Activated gamma-delta T cell treated with Interleukin-2 at 50 U/mL for 16 hours (primary cell): ENCODE measurements around the gene NHEJ1.

Experiments used
- DNase-seq: peaks from one replicate; pipeline ENCODE4 v3.0.0-alpha.2; 2020

The NHEJ1 gene

GRCh38 chr2:219027511-219028055 lies 133.0 kb downstream of the NHEJ1 start:
- DNase-seq = no peak

- DNase-seq = no peak
Measured at GRCh38 chr2:219026946-219027345, 133.7 kb downstream of the NHEJ1 start.

GRCh38 chr2:219025637-219026585 lies 134.7 kb downstream of the NHEJ1 start:
- DNase-seq = no peak
